ENCODE measurements around the gene AGRN. TPM values are rescaled to one million over a fixed set of nuclear protein-coding genes. Genes with fewer than 3 reads are reported as not detected.

The AGRN gene
- polyA plus RNA-seq, 1 experiment, result 41.2 TPM

- no peak for DNase-seq (ENCODE audit: low read depth)
- CTCF ChIA-PET, result no interaction called here
- Histone ChIP-seq H3K36me3 (ENCODE audit: control insufficient read depth, insufficient read depth, low read length) (peaks cover 2% of the 10 kb centered on the region; the same call in 1 of the 2 replicates), H3K4me3 (ENCODE audit: low read depth, low read length) (no peak overlapping the region), H3K27me3 (ENCODE audit: control insufficient read depth, insufficient read depth, low read length) (no peaks in the 10 kb centered on the region)
- TF ChIP-seq, protein P1, sequence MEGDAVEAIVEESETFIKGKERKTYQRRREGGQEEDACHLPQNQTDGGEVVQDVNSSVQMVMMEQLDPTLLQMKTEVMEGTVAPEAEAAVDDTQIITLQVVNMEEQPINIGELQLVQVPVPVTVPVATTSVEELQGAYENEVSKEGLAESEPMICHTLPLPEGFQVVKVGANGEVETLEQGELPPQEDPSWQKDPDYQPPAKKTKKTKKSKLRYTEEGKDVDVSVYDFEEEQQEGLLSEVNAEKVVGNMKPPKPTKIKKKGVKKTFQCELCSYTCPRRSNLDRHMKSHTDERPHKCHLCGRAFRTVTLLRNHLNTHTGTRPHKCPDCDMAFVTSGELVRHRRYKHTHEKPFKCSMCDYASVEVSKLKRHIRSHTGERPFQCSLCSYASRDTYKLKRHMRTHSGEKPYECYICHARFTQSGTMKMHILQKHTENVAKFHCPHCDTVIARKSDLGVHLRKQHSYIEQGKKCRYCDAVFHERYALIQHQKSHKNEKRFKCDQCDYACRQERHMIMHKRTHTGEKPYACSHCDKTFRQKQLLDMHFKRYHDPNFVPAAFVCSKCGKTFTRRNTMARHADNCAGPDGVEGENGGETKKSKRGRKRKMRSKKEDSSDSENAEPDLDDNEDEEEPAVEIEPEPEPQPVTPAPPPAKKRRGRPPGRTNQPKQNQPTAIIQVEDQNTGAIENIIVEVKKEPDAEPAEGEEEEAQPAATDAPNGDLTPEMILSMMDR (IDR thresholded peaks at IDR 0.05; ENCODE audit: insufficient read depth, low read depth, low read length), result no peak
- POLR2A ChIA-PET, result no interaction called here
These were observed 67.0 kb downstream of the AGRN start for GRCh38 chr1:1086911-1087341.

GRCh38 chr1:1087351-1088028 lies 67.6 kb downstream of the AGRN start:
- CTCF ChIA-PET, result no interaction called here

GRCh38 chr1:1088029-1088800 lies 68.3 kb downstream of the AGRN start:
- ChIA-PET POLR2A (no interaction called here), CTCF (no interaction called here)
- TF ChIP-seq, protein P1 (IDR thresholded peaks at IDR 0.05; ENCODE audit: insufficient read depth, low read depth, low read length), result no peak
- no peak overlapping the region for H3K4me3 ChIP-seq (ENCODE audit: low read depth, low read length)
- no peak for DNase-seq (ENCODE audit: low read depth)
- H3K27me3 ChIP-seq (ENCODE audit: control insufficient read depth, insufficient read depth, low read length), result no peaks in the 10 kb centered on the region
- peaks cover 2% of the 10 kb centered on the region; the same call in 1 of the 2 replicates for H3K36me3 ChIP-seq (ENCODE audit: control insufficient read depth, insufficient read depth, low read length)

More at GRCh38 chr1:1087351-1088028, 67.6 kb downstream of the AGRN start:
- POLR2A ChIA-PET, result no interaction called here
- DNase-seq (ENCODE audit: low read depth), result no peak
- Histone ChIP-seq H3K27me3 (ENCODE audit: control insufficient read depth, insufficient read depth, low read length) (no peaks in the 10 kb centered on the region), H3K4me3 (ENCODE audit: low read depth, low read length) (no peak overlapping the region), H3K36me3 (ENCODE audit: control insufficient read depth, insufficient read depth, low read length) (peaks cover 2% of the 10 kb centered on the region; the same call in 1 of the 2 replicates)
- TF ChIP-seq, protein P1 (IDR thresholded peaks at IDR 0.05; ENCODE audit: insufficient read depth, low read depth, low read length), result no peak

GRCh38 chr1:1088801-1089680 lies 69.1 kb downstream of the AGRN start:
- CTCF ChIA-PET, result no interaction called here
- no peak for DNase-seq (ENCODE audit: low read depth)
- Histone ChIP-seq H3K27me3 (ENCODE audit: control insufficient read depth, insufficient read depth, low read length) (no peaks in the 10 kb centered on the region), H3K4me3 (ENCODE audit: low read depth, low read length) (no peak overlapping the region), H3K36me3 (ENCODE audit: control insufficient read depth, insufficient read depth, low read length) (peaks cover 2% of the 10 kb centered on the region; the same call in 1 of the 2 replicates)
- TF ChIP-seq, protein P1 (IDR thresholded peaks at IDR 0.05; ENCODE audit: insufficient read depth, low read depth, low read length), result no peak
- POLR2A ChIA-PET, result no interaction called here
